BJ (cell line): ENCODE results near the gene LCP1. TPM values are rescaled to one million over a fixed set of nuclear protein-coding genes. Genes with fewer than 3 reads are reported as not detected.

Source experiments
- CTCF ChIA-PET: fragments of 350-600 bp; formaldehyde crosslinking; extraction: SDS; loops from one replicate; lab custom pipeline; 2021; ENCODE audit warnings: antibody characterized with exemption, inconsistent platforms; lab: Yijun Ruan, JAX
- POLR2A ChIA-PET: fragments of 300-600 bp; sonication (Branson Sonifier 250); formaldehyde crosslinking; extraction: SDS; loops from one replicate; lab custom pipeline; 2021; ENCODE audit warnings: antibody characterized with exemption; lab: Charles Lee
- DNase-seq: peaks from one replicate; pipeline ENCODE4 v3.0.0-alpha.2; 2011; ENCODE audit warnings: low read depth
- H3K27me3 ChIP-seq: 2 replicates; pipeline ENCODE4 v1.6.0; 2011; ENCODE audit warnings: low read length; ENCODE audit not compliant: control insufficient read depth, insufficient read depth
- H3K36me3 ChIP-seq: 2 replicates; pipeline ENCODE4 v1.5.1; 2011; ENCODE audit warnings: low read length; ENCODE audit not compliant: control insufficient read depth, insufficient read depth
- H3K4me3 ChIP-seq: 2 replicates; pipeline ENCODE4 v1.5.1; 2011; ENCODE audit warnings: low read depth, mild to moderate bottlenecking, control low read depth, low read length
- polyA plus RNA-seq: library from polyadenylated mRNA; depleted of rRNA; stranded (reverse); fragments of >200 nt; gene quantifications from 2 replicates; pipeline ENCODE4 v1.2.3, GENCODE V29; 2011
- TF ChIP-seq, protein P1 (sequence below): IDR thresholded peaks from 2 replicates; pipeline ENCODE4 v1.5.1; 2011; ENCODE audit warnings: low read depth, mild to moderate bottlenecking, control low read depth, inconsistent platforms, low read length, moderate library complexity; ENCODE audit not compliant: insufficient read depth

The LCP1 gene
- polyA plus RNA-seq, 1 experiment = 0.06 TPM

DNA sequence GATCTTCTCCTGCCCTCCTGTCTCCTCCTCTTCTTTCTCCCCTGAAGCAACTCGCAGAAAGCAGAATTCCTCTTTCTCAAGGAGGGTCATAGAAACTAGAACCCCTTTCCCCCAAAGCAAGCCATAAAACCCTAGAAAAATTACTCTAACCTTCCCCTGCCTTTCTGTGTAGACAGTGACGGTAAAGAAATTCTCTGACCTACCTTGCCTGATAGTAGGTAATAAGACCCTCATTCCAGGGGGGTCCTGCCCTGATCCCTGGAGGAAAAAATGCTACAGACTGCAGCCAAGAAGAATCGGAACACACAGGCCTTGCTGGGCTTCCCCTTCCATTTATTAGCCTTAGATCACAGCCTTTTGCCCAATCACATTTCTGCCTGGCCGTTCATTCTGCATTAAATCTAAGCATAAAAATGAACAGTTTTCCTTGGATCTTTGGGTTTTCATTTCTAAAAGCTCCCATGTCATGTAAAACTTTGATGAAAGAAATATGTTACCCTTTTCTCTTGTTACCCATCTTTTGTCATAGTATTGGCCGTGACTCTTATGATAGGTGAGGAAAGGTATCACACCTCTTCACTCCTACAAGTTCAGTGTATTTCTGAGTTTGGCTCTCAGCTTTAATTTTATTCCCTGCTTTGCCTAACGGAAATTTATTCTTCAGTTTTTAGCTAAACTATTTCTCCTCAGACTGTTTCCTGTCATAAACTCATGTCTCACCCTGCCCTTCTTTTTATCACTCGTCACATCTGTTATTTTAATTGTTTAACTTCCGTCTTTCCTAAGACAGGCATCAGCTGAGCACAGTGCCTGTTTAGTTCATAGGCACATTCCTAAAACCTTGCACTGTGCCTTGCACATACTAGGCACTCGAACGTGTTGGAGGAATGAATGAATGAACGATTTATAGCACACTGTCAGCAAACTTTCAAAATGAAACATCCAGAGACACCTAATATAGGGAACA, 56.7 kb downstream of the LCP1 start:
- no peak for DNase-seq
- TF ChIP-seq, protein P1, sequence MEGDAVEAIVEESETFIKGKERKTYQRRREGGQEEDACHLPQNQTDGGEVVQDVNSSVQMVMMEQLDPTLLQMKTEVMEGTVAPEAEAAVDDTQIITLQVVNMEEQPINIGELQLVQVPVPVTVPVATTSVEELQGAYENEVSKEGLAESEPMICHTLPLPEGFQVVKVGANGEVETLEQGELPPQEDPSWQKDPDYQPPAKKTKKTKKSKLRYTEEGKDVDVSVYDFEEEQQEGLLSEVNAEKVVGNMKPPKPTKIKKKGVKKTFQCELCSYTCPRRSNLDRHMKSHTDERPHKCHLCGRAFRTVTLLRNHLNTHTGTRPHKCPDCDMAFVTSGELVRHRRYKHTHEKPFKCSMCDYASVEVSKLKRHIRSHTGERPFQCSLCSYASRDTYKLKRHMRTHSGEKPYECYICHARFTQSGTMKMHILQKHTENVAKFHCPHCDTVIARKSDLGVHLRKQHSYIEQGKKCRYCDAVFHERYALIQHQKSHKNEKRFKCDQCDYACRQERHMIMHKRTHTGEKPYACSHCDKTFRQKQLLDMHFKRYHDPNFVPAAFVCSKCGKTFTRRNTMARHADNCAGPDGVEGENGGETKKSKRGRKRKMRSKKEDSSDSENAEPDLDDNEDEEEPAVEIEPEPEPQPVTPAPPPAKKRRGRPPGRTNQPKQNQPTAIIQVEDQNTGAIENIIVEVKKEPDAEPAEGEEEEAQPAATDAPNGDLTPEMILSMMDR = no peak
- CTCF ChIA-PET = interaction anchor here (0.6 to 2.8 kb wide), 11 partner anchors 8 to 502 kb away, joined by 3 to 22 read pairs (median 3); no protein-coding TSS in a partner anchor

DNA sequence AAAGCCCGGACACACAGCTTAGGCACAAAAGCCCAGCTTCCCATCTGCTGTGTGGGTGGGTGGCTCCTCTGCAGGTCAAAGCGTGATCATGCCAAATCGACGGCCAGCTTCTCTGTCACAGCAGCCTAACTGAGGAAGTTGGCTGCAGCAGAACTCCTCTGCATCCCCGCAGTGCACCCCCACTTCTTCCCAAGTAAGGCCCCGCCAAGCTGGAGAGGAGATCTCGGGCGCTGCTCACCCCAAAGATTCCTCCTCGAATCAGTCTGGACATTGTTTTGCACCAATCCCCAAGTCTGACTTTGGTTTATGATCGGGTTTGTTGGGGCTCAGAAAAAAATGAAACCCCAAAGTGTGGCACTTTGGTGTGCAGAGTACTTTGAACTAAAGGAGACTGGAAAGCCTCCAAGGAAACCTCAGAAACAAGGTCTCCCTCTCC, 57.4 kb downstream of the LCP1 start:
- no peak for DNase-seq
- Histone ChIP-seq H3K4me3 (no peak overlapping the region), H3K27me3 (no peaks in the 10 kb centered on the region), H3K36me3 (no peaks in the 10 kb centered on the region)
- TF ChIP-seq, protein P1 = no peak
- CTCF ChIA-PET = interaction anchor here (1.1 kb wide), 1 partner anchor 35 kb away, joined by 3 read pairs; no protein-coding TSS in a partner anchor
- POLR2A ChIA-PET = no interaction called here

More for the DNA sequence above, 56.7 kb downstream of the LCP1 start:
- no peaks in the 10 kb centered on the region for H3K36me3 ChIP-seq
- H3K4me3 ChIP-seq = no peak overlapping the region
- POLR2A ChIA-PET = no interaction called here
- peaks cover 2% of the 10 kb centered on the region; the same call in 1 of the 2 replicates for H3K27me3 ChIP-seq

DNA sequence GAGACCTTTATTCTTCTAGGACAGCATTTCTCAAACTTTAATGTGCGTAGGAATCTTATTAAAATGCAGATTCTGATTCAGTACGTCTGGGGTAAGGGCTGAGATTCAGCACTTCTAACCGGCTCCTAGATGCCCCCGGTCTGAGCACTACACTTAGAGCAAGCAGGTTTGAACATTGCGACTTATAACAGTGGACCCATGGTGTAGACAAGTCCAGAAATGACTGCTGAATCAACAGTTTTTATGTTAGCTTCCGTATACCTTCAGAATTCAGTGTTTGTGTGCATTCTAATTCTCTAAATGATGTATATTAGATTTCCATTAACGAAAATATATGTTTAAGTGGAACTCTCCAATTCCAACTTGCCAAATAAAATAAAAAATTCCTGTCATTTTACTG, 59.7 kb downstream of the LCP1 start:
- no peaks in the 10 kb centered on the region for H3K36me3 ChIP-seq
- H3K27me3 ChIP-seq = no peaks in the 10 kb centered on the region
- DNase-seq = no peak
- ChIA-PET POLR2A (no interaction called here), CTCF (no interaction called here)
- H3K4me3 ChIP-seq = no peak overlapping the region
- TF ChIP-seq, protein P1 = no peak

DNA sequence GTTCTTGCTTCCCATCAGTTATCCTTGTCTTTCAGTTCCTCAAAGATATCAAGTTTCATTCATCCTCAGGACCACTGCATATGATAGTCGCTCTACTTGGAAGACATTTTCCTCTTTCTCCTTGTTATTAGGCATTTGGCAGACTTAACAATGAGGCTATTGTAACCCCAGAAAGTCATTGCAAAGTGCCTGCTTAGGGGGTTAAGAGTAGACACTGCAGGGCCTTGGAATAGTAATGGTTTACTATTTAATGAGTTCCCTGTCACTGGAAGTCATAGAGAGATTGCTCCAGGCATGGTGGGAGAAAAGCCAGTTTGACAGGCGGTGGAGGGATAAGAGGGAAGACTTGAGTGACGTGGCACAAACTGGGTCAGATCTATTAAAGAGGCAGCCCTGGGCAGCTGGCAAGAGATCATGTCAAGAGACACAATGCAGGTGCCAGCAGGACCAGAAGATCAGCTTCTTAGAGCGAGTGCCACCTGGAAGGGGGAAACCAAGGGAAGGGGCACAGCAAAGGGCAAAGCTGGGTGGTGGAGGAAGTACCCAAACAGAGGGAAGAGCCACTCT, 60.3 kb downstream of the LCP1 start:
- Histone ChIP-seq H3K4me3 (no peak overlapping the region), H3K27me3 (no peaks in the 10 kb centered on the region), H3K36me3 (no peaks in the 10 kb centered on the region)
- ChIA-PET POLR2A (no interaction called here), CTCF (no interaction called here)
- DNase-seq = no peak
- TF ChIP-seq, protein P1 = no peak

DNA sequence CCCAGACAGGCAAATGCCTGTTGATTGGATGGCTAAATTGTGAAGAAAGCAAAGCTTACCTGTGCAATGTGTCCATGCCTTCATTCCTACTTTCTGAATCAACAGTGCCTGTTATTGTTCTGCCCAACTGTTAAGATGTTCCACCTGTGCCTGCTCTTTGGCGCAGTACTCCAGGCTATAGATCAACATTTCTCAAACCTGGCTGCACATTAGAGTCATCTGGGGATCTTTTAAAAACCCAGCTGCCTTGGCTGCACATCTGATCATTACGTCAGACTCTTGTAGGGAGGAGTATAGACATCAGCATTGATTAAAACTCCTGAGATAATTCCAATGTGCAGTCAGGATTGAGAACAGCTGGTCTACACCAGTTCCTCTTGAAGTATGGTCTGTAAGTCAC, 60.9 kb downstream of the LCP1 start:
- no peak for DNase-seq
- Histone ChIP-seq H3K36me3 (no peaks in the 10 kb centered on the region), H3K27me3 (no peaks in the 10 kb centered on the region), H3K4me3 (no peak overlapping the region)
- ChIA-PET POLR2A (no interaction called here), CTCF (no interaction called here)
- TF ChIP-seq, protein P1 = no peak
